UCSD-AML1 (cell line): Measurements from ENCODE around the gene MAN1C1.

Experiments
- DNase-seq: peaks from one replicate; lab custom pipeline; 2025; ENCODE audit not compliant: unreplicated experiment; lab: John Stamatoyannopoulos, UW

MAN1C1 gene

DNA sequence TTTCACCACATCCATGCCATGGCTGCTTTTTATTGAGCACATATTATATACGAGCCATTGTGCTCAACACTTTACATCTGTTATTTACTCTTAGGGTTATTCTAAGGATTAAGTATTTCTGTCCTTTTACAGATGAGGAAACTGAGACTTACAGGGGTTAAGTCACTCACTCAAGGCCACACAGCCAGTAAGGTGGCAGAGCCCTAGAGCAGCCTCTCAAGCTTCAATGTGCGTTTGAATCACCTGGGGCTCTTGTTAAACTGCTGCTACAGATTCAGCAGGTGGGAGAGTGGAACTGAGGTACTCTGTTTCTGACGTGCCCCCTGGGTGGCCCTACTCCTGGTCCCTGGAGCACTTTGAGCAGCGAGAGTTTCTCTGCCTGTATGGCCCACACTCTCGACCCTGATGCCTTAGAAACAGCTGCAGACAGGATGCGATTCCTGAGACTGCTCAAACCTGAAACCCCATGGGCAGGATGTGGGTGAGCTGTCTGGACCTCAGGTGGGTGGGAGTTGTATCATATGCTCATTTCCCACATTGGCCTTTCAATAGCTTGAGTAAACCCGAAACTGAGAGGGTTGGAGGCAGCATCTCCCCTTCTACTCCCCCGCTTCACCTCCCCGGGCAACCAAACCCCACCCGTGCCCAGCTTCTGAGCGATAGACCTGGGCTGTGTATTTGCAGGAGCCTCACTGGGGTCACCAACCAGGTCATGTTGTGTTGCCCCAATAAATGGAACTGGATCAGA lies 59.3 kb downstream of the MAN1C1 start:
- no peak for DNase-seq

DNA sequence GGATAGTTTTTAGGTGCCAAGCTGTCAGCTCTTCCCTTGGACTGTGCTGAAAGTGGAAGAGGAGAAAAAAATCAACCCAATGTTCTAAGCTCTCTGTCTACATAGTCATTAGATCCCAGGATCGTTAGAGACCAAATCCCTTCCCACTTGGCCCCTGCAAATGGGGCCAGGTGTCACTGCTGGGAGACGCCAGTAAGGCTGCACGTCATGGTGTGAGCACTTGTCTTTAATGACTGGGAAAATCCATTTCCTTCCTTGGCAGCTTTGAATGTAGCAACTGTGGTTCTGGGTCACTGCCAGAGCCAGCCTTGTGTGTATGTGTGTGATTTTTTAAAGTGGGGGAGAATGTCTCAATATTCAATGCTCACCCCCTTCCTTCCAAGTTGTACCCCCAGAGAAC lies 59.9 kb downstream of the MAN1C1 start:
- no peak for DNase-seq

DNA sequence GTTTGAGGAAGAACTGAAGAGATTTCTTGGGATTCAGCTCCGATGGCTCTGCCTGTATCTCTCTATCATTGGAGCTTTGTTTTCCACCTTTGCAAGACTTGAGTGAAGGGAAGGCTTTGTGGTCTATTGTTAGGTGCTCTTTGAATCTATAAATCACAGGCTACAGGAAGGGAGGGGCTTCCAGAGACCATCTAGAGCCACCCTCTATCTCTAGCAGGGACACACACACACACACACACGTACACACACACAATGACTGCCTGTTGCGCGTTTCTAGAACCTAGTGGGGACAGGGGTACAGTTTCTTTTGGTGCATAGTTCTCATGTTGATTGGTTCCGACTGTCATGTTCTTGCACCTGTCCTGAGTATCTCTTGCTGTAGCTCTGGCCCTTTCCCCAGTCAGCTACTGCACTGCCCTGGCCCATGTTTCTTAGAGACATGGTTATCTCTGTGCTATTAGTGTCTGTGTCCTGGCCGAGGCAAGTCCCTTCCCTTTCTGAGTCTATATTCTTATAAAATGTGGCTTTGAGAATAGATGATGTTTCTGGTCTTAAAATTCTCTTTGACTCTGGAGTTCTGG lies 60.7 kb downstream of the MAN1C1 start:
- no peak for DNase-seq

DNA sequence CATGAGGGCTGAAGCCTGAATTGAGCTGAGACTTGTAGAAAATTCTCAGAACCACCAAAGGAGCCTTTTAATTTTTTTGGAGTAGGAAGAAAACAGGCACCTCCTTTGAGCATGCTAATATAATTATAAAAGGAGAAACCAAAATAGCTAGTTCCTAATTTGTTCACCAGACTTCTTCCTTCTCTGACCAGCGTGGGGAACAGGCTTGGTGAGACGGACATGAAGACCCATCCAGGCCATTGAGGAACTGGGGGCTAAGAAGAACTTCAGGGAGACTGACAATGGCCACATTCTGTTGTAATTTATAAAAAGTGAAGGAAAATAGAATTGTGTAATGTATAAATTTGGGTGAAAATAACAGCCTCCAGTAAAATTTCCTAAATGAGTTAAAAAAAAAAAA lies 62.6 kb downstream of the MAN1C1 start:
- no peak for DNase-seq

DNA sequence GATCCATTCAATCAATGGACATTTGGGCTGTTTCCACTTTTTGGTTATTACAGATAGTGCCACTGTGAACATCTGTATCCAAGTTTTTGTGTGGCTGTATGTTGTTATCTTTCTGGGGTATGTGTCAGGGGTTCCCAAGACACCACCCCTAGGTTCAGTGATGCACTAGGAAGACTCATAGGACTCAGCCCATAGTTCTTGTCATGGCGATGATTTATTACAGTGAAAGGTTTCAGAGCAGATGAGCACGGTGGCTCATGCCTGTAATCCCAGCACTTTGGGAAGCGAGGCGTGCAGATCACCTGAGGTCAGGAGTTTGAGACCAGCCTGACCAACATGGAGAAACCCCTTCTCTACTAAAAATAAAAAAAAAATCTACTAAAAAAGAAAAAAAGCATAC lies 64.1 kb downstream of the MAN1C1 start:
- no peak for DNase-seq

DNA sequence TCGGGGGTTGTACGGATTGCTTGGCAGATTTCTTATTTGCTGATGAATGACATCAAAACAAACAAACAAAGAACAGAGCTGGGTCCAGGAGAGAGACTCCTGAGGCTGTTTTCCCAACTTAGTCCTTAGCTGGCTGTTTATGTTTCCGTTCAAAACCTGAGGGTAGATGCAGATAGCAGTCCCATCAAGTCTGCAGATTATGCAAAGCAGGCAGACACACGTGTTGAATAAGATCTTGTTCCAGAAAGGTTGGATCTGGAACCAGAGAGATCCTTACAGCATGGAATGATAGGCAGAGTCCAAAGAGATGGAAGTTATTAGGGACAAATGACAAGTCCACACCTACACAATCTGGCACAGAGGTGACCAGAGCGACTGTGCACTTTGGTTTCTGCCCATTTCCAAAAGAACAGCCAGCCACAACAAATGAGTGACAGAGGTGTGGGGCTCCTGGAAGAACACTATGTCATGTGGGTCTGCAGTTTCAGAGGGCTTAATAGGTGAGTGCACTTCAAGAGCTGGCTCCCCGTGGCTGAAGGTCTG lies 65.5 kb downstream of the MAN1C1 start:
- DNase-seq, result no peak

DNA sequence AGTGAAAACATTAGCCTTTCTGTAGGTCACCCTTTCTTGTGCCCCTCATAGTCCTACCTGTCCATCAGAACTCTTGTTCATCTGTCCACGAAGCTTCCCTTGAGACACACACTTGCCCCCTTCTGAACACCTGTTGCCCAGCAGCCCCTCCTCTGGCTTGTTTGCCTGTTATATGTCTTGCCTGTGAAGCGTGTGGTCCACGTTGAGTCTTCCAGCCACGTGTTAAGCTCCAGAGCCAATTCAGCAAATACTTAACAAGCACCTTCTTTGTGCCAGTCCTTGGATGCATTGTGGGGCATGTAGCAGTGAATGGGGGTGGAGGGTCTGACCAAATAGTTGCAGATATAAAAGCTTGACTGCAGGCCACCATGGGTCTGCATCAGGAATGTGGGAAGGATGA lies 66.6 kb downstream of the MAN1C1 start:
- no peak for DNase-seq

DNA sequence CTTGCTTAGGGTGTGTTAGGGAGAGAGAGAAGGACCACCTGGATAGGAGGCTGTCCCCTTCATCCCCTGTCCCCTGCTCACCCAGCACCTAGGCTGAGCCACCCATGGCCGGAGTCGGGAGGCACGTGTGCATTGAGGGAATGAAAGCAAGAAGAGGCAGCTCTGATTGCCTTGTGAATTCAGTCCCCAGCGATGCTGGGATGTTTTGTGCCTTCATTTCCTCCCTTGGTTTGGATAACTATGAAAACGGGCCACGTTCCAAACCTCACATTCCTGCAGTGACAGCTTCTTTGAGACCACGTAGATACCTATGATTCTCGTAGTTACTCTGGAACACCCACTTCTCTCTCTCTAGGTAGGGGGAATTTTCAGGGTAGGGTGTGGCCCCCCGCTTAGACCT lies 67.1 kb downstream of the MAN1C1 start:
- DNase-seq, result no peak

DNA sequence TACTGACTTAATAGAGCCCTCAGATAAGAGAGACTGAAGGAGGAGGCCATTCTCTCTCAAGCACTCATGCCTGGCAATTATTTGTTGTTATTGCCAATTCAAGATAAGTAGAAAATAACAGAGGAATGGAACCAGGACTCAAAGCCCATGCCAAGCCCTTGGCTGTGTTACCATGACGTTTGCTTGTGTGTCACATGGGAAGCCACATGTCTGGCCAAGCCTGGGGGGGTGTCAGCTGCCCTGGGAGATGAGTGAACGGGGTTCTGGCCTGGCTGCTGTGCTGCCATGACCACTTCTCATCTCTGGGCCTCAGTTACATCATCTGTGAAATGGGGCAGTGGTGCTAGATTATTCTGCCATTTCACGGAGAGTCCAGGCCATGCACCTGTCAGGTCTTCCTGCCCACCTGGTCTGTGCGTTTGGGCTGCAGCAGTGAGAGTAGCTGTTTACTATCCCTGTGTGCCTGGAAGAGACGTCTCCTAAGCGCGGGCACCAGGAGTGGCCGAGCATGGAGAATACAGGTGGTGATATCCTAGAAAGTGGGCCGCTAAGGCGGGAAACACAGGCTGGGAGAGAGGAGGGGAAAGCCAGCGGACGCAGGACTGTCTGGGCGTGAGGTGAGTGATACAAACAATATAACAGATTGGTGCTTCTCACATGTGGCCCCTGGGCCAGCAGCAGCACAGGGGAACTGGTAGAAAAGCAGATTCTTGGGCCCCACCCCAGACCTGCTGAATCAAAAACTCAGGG lies 67.8 kb downstream of the MAN1C1 start:
- DNase-seq, result no peak

DNA sequence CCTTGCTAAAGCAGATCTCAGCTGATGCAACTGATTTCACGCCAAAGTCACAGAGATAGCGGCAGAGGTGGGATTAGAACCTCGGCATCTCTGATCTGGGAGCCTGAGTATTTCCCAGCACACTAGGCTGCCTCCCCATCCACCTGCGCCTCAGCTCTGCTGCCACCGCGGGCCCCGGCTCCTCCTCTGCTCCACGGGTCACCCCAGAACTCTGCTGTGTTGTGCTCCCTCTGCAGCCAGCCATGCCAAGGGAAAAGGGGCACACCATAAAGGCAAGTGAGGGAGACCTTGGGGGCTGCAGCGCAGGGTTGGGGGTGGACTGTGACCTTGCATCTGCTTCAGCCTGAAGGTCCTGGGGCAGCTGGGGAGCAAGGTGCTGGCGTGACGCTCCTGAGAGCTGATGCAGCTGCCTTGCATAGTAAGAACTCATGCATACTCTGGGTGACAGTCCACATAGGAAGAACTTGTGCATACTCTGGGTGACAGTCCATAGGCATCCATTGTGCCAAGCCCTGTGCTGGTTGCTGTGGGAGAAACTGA lies 68.7 kb downstream of the MAN1C1 start:
- DNase-seq, result no peak

GRCh38 chr1:25685938-25686665 lies 69.5 kb downstream of the MAN1C1 start:
- no peak for DNase-seq

DNA sequence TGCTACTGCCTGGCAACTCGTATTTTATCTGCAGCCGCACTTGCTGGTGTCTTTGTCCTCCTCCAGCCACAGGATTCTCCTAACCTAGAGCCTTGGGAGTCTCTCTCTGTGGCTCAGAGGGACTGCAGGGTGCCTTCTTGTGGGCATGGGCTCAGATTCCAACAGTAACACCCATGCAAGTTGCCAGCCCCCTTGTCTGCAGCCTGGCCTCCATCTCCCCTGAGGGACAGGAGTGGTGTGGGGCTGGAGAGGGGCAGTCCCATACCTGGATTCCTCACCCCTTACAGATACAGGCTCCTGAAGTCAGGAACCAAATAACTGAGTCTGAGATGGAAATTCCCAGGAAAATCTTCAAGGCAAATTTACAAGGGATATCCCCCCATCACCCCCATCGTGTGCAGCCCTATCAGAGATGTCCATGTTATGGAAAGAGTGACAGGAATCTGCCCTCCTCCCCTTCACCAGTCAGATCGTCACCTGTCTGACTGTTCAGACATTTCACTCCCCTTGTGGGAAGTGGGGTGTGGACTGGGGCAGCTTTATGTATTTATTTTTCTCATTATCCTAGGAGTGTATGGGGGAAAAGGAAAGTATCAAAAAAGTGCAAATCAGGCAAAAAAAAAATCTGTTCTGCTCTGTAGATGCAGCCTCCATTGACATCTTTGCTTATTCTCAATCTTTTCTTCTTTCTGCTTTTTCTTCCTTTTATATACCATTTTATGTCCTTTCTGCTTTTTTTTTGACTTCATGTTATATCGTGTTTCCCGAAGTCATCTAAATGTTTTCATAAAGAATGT lies 70.8 kb downstream of the MAN1C1 start:
- no peak for DNase-seq

DNA sequence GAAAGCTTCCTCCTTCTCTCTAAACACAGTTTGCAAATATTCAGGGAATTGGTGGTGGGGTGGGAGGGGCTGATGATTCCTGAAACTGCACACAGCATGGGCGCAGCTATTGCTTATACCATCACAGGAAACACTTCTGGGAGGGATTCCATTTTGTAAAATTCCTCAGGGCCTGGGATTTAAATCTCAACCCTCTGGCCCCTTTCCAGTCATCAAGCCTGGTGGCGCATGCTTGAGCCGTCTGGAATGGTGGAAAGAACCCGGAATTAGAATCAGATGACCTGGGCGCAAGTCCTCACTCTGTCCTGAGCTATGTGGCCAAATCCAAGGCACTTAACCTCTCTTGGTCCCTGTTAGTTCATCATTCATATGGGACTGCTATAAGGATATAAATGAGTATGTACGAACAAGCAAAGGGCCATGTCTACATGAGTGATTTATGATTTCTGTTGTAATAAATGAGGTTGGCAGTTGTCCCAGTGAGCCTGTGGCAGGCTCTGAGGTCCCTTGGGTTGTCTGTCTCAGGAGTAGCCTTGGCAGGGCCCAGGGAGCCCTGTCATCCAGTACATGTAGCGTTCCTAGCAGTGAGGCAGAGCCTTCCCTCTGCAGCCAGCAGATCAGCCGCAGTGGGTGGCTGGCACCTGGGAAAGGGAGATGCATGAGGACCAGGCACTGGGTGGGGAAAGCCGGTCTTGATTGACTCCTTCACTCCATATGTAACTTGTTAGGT lies 72.0 kb downstream of the MAN1C1 start:
- no peak for DNase-seq

DNA sequence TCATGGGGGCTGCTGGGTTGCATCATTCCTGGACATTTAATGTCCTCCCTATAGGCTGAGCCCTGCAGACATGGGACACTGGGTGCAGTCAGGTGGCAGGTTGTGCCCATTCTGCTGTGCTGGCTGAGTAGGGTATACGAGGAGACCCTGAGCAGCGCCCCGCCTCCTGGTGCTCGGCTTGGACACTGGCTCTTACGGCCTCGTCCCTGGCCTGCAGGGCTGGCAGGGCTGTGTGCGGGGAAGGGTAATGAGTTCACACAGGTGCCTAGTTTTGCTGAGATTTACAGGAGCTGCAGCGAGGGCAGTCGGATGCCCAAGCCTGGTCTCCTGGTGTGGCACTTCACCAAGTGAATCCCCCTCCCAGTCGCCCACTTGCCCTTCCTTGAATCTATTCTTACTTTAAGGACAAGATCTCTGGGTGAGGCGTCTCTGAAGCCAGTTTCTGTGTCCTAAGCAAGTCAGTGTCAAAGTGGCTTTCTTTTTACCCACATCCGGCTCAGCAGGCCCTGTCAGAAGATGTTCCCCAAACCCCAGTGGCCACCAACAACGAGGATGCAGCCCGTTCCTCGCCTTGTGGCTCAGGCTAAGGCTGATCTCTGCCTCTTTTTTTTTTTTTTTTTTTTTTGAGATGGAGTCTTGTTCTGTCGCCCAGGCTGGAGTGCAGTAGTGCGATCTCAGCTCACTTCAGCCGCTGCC lies 73.2 kb downstream of the MAN1C1 start:
- DNase-seq, result no peak

DNA sequence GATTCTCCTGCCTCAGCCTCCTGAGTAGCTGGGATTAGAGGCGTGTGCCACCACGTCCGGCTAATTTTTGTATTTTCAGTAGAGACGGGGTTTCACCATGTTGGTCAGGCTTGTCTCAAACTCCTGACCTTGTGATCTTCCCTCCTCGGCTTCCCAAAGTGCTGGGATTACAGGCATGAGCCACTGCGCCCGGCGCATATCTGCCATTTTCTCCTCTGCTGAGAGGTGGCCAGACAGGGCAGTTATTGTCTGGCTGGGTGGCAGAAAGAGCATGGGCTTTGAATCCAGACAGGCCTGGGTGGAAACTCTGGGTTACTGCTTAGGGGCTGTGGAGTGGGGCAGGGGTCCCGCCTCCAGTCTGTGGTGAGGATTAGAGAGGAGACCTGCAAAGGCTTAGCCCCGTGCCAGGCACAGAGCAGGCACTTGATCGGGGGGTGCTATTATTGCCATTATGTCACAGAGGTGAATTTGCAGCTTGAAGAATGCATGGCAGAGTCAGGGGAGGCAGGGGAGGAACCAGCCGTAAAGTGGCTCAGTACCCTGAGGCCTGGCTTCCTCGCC lies 73.9 kb downstream of the MAN1C1 start:
- no peak for DNase-seq

DNA sequence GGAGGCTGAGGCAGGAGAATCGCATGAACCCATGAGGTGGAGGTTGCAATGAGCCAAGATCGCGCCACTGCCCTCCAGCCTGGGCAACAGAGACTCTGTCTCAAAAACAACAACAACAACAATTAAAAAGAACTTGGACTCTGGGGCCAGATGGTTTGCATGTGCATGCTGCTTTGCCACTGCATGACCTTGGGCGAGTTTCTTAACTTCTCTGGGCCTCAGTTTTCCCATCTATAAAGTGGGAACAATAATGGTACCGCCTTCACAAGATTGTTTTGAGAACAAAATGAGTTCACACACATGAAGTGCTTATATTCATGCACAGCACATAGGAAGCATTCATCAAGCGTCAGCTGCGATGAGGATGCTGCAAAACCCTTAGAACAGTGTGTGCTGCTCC lies 74.6 kb downstream of the MAN1C1 start:
- no peak for DNase-seq

DNA sequence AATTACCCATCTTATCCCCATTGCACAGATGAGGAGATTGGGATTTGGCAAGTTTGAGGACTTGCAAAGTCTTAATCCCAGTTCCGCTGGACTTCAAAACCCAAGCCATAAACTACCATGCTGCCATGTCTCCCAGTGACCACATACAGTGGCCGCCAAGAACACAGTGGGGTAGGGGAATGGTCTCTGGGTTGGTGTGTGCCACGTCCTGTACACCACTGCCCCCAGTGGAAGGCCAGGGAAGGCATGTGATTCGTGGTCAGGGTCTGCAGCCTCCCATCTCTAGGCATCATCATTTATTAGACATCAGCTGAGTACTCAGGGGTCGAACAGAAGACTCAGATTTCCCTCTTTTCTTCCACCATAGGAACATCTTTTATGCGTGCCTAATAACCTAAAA lies 76.0 kb downstream of the MAN1C1 start:
- peak; percentile 25 for DNase-seq

DNA sequence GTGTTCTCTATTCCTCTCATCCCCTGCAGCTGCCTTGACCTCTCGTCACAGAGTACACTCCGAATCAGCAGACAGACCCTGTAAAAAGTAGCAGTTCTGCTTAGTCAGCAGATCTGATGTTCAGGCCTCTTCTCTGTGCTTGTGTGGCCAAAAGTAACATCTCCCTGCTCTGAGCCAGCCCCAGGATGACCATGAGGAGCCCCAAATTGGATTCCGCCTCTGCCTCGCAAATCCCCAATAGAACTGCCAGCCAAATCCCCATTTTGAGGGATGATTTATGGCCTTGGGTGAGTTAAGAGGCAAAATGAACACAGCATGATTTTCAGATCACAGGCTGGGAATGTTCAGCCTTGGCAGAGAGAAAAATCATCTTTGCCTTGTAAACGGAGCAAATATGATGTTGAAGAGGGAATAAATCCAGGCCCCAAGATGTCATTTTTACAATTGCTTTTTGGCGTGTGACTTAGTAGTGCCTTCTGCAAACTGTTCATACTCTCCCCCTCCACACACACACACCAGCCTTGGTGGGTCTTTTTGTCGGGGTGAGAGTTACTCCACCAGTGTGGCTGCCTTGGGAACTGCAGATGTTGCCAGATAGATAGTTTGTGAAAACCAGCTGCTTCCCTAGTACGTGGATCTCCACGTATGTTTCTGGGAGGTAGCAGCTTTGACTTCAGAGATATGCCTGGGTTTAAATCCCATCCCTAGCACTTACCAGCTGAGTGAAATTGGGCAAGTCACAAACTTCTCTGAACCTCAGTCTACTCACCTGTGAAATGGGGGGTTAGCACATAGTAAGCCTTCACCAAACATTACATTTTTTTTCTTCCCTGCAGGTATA lies 77.8 kb downstream of the MAN1C1 start:
- DNase-seq, result no peak
